HAP-1 (cell line): ENCODE data around the gene SLC25A24.
"Not testable (repeated sequence)": the region's sequence is repeated elsewhere in the genome, so short reads cannot be mapped to it uniquely, and the experiment has no call there.

Source experiments
- DNase-seq, 2 experiments: peaks; one replicate each; pipeline ENCODE4 v3.0.0-alpha.2; 2016 to 2020; ENCODE audit warnings: low spot score in 2 of 2
- H3K27me3 ChIP-seq: fragments of 250-450 bp; sonication (Bioruptor Pico); 2 replicates; pipeline ENCODE4 v1.5.1; 2020; ENCODE audit warnings: low read depth, mild to moderate bottlenecking, moderate library complexity
- H3K36me3 ChIP-seq: fragments of 250-450 bp; sonication (Bioruptor Pico); replicated peaks from 2 replicates; pipeline ENCODE4 v1.5.1; 2020; ENCODE audit warnings: mild to moderate bottlenecking
- H3K4me1 ChIP-seq: fragments of 250-450 bp; sonication (Bioruptor Pico); 2 replicates; pipeline ENCODE4 v1.5.1; 2020; ENCODE audit warnings: mild to moderate bottlenecking
- H3K4me3 ChIP-seq: fragments of 250-450 bp; sonication (Bioruptor Pico); 2 replicates; pipeline ENCODE4 v1.5.1; 2020; ENCODE audit warnings: mild to moderate bottlenecking, moderate library complexity
- H3K9me3 ChIP-seq: fragments of 250-450 bp; sonication (Bioruptor Pico); 2 replicates; pipeline ENCODE4 v1.5.1; 2020; ENCODE audit warnings: mild to moderate bottlenecking, moderate library complexity
- in situ Hi-C: fragments of 300-500 bp; cut with MboI; formaldehyde crosslinking; loops from 3 replicates; pipeline ENCODE4 v1.14.3; 2020; ENCODE audit warnings: low sequenced_read_pairs, inconsistent platforms, mixed read lengths

SLC25A24 gene

GRCh38 chr1:108182959-108183700, 17.0 kb downstream of the SLC25A24 start:
- Histone ChIP-seq H3K9me3 (no peaks in the 10 kb centered on the region), H3K36me3 (peaks cover 37% of the 10 kb centered on the region), H3K4me1 (peaks cover 5% of the 10 kb centered on the region; the same call in 1 of the 2 replicates), H3K4me3 (no peak overlapping the region), H3K27me3 (no peaks in the 10 kb centered on the region)
- in situ Hi-C loops: no loop called here
- no peak for DNase-seq

- peaks cover 38% of the 10 kb centered on the region for H3K36me3 ChIP-seq
- H3K4me1 ChIP-seq: peaks cover 5% of the 10 kb centered on the region; the same call in 1 of the 2 replicates
- no peaks in the 10 kb centered on the region for H3K27me3 ChIP-seq
- DNase-seq: no peak
- H3K4me3 ChIP-seq: no peak overlapping the region
- peaks cover 17% of the 10 kb centered on the region for H3K9me3 ChIP-seq
- in situ Hi-C loops: no loop called here
Measured at GRCh38 chr1:108179018-108179417, 21.1 kb downstream of the SLC25A24 start.

GRCh38 chr1:108162409-108162808, 37.7 kb downstream of the SLC25A24 start:
- H3K4me1 ChIP-seq, H3K9me3 ChIP-seq, in situ Hi-C loops: not testable (repeated sequence)

GRCh38 chr1:108159951-108160350, 40.2 kb downstream of the SLC25A24 start:
- in situ Hi-C loops, H3K27me3 ChIP-seq, H3K4me3 ChIP-seq, H3K4me1 ChIP-seq, DNase-seq, H3K36me3 ChIP-seq, H3K9me3 ChIP-seq: not testable (repeated sequence)

More at GRCh38 chr1:108162409-108162808, 37.7 kb downstream of the SLC25A24 start:
- not testable (repeated sequence) for H3K4me3 ChIP-seq, H3K36me3 ChIP-seq, DNase-seq, H3K27me3 ChIP-seq

DNA sequence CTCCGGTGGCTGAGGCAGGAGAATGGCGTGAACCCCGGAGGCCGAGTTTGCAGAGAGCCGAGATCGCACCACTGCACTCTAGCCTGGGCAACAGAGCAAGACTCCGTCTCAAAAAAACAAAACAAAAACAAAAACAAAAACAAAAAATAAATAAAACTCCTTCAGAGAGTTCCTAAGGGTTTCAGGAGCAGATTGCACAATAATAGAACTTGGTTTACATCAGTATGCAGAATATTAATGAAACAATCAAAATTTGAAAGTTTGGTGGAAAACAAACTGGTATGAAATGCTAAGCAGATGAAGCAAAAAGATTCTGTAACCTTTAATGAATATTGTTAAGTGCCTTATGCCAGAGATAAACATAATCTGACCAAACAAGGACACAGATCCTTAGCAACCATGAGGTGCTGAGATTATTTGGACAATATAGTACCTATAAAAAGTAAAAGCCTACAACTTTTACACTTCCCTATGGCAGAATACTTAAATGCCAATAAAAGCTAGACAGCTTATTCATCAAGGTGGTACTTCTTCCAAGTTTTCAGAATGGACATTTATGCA, 41.2 kb downstream of the SLC25A24 start:
- in situ Hi-C loops: no loop called here
- H3K27me3 ChIP-seq: no peaks in the 10 kb centered on the region
- H3K36me3 ChIP-seq: peaks cover 10% of the 10 kb centered on the region
- DNase-seq: no peak
- no peaks in the 10 kb centered on the region for H3K4me1 ChIP-seq
- H3K9me3 ChIP-seq: no peaks in the 10 kb centered on the region
- no peak overlapping the region for H3K4me3 ChIP-seq

- Histone ChIP-seq H3K36me3 (peaks cover 20% of the 10 kb centered on the region), H3K4me3 (no peak overlapping the region), H3K4me1 (no peaks in the 10 kb centered on the region), H3K9me3 (no peaks in the 10 kb centered on the region), H3K27me3 (no peaks in the 10 kb centered on the region)
- DNase-seq: no peak
- in situ Hi-C loops: no loop called here
Measured at GRCh38 chr1:108154314-108154713, 45.8 kb downstream of the SLC25A24 start.

- Histone ChIP-seq H3K9me3 (no peaks in the 10 kb centered on the region), H3K4me3 (no peak overlapping the region), H3K4me1 (no peaks in the 10 kb centered on the region), H3K36me3 (peaks cover 27% of the 10 kb centered on the region), H3K27me3 (no peaks in the 10 kb centered on the region)
- in situ Hi-C loops: no loop called here
- no peak for DNase-seq
Measured at GRCh38 chr1:108152782-108153222, 47.3 kb downstream of the SLC25A24 start.

GRCh38 chr1:108151548-108151947, 48.6 kb downstream of the SLC25A24 start:
- H3K36me3 ChIP-seq: peaks cover 30% of the 10 kb centered on the region
- no peaks in the 10 kb centered on the region for H3K27me3 ChIP-seq
- no peaks in the 10 kb centered on the region for H3K4me1 ChIP-seq
- in situ Hi-C loops: no loop called here
- no peaks in the 10 kb centered on the region for H3K9me3 ChIP-seq
- H3K4me3 ChIP-seq: no peak overlapping the region
- no peak for DNase-seq

DNA sequence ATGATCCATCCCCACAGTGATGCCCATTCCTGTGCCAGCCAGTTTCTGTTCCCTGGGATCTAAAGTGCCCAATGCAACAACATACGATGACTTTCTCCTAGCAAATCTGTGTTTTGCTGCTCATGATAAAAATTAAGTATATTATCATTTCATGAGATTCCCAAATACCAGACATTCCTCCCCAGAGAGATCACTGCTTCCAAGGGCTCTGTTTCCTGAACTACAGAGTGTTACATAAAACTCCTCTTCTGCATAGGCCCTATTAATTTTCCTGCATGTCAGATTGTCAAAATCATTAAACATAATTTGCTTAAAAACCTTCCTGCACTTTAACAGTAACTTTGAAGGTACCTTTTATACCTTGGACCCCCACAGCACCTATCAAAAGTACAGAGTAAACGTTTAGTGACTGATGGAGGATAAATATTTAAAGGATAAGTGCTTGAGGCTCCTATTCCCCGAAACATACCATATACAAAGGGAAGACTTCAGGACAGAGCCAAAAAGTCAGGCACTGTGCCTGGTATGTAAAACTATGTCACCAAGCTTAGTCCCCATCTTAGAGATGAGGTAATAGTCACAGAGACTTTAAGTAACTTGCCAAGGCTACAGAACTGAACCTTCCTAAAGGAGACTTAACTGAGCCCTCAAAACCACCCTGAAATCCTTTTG, 50.2 kb downstream of the SLC25A24 start:
- Histone ChIP-seq H3K27me3 (no peaks in the 10 kb centered on the region), H3K4me3 (no peak overlapping the region), H3K9me3 (no peaks in the 10 kb centered on the region), H3K36me3 (peaks cover 30% of the 10 kb centered on the region), H3K4me1 (no peaks in the 10 kb centered on the region)
- in situ Hi-C loops: no loop called here
- DNase-seq: no peak

- H3K4me3 ChIP-seq, H3K27me3 ChIP-seq, in situ Hi-C loops, H3K9me3 ChIP-seq, DNase-seq, H3K4me1 ChIP-seq: not testable (repeated sequence)
- H3K36me3 ChIP-seq: peaks cover 28% of the 10 kb centered on the region
Measured at GRCh38 chr1:108144569-108144968, 55.6 kb downstream of the SLC25A24 start.

DNA sequence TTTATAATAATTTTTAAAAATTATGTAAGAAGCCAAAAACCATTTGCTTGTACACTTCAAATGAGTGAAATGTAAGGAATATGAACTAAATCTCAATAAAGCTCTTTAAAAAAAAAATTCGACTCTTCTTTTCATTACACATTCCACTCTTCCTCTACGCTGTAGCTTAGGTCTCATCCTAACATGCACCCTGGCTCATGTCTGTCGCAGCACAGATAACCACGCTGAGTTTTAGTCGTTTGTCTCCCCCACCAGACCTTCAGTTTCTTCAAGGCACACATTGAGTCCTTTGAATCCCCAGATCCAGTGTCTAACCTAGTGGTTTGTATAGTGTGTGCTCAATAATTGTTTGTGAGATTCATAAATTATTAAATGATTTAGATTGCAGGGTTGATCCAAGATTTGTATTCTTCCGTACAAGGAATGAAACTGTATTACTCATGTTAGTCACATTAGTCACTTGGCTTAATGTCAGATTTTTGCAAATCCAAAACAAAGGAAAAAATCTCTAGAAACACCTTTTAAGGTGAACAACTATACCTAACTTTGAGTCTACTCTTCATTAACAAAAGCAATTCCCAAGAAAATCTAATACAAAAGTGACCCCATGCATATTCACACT, 57.3 kb downstream of the SLC25A24 start:
- Histone ChIP-seq H3K9me3 (no peaks in the 10 kb centered on the region), H3K36me3 (peaks cover 16% of the 10 kb centered on the region), H3K27me3 (no peaks in the 10 kb centered on the region), H3K4me1 (no peaks in the 10 kb centered on the region), H3K4me3 (no peak overlapping the region)
- in situ Hi-C loops: no loop called here
- DNase-seq: no peak

GRCh38 chr1:108142258-108142657, 57.9 kb downstream of the SLC25A24 start:
- no peak for DNase-seq
- no peaks in the 10 kb centered on the region for H3K27me3 ChIP-seq
- H3K36me3 ChIP-seq: peaks cover 10% of the 10 kb centered on the region
- H3K4me3 ChIP-seq: no peak overlapping the region
- H3K4me1 ChIP-seq: no peaks in the 10 kb centered on the region
- no peaks in the 10 kb centered on the region for H3K9me3 ChIP-seq
- in situ Hi-C loops: no loop called here

DNA sequence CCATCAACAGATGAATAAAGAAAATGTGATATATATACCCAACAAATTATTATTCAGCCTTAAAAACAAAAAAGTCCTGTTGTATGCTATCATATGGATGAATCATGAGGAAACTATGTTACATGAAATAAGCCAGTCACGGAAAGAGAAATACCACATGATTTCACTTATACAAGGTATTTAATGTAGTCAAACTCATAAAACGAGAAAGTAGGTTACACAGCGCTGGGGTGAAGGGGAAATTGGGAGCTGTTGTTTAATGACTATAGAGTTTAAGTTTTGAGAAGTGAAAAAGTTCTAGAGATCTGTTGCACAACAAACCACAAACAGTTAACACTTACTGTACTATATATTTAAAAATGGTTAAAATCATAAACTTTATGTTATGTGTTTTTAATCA, 58.5 kb downstream of the SLC25A24 start:
- Histone ChIP-seq H3K4me3 (no peak overlapping the region), H3K9me3 (no peaks in the 10 kb centered on the region), H3K36me3 (peaks cover 10% of the 10 kb centered on the region), H3K27me3 (no peaks in the 10 kb centered on the region), H3K4me1 (no peaks in the 10 kb centered on the region)
- no peak for DNase-seq
- in situ Hi-C loops: no loop called here

DNA sequence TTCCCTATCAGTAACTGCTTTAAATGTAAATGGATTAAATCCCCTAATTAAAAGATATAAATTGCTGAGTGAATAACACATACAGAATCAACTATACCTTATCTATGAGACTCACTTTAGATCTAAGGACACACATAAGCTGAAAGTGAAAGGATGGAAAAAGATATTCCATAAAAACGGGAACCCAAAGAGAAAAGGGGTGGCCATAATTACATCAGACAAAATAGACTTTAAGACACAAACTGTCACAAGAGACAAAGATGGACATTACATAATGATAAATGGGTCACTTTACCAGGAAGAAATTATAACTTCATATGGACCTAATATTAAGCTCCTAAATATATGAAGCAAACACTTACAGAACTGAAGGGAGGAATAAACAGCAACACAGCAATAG, 59.2 kb downstream of the SLC25A24 start:
- DNase-seq: no peak
- Histone ChIP-seq H3K4me3 (no peak overlapping the region), H3K9me3 (no peaks in the 10 kb centered on the region), H3K36me3 (peaks cover 13% of the 10 kb centered on the region), H3K27me3 (no peaks in the 10 kb centered on the region), H3K4me1 (no peaks in the 10 kb centered on the region)
- in situ Hi-C loops: no loop called here
